GM08714 (cell line): ENCODE measurements around the gene TFCP2.

Experiments
- H3K4me3 ChIP-seq: fragments of 200-500 bp; sonication (Bioruptor generic); 2 replicates; pipeline ENCODE4 v1.5.1; 2014; ENCODE audit warnings: mild to moderate bottlenecking, low read length, inconsistent platforms
- ZNF274 ChIP-seq: IDR thresholded peaks from 2 replicates; pipeline ENCODE4 v1.6.1; 2012; ENCODE audit warnings: mild to moderate bottlenecking, low read depth, low read length

TFCP2 gene

DNA sequence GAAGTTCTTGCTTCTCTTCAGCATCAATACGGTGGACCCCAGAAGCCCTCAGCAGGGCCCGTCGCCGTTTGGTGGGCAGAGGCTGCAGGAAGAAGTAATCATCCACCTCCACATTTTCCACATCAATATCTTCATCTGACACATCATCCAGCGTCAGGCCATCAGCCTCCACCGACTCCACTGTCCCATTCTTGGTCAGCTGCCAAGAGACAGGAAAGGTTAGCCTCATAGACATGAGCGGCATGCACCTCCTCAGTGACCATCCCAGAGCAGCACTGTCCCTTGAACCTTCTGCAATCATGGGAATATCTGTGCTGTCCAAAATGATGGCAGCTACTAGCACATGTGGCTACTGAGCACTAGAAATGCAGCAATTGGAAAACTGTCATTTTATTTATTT is 105.2 kb downstream of the TFCP2 start:
- H3K4me3 ChIP-seq, result no peak overlapping the region
- no peak for TF ChIP-seq ZNF274

DNA sequence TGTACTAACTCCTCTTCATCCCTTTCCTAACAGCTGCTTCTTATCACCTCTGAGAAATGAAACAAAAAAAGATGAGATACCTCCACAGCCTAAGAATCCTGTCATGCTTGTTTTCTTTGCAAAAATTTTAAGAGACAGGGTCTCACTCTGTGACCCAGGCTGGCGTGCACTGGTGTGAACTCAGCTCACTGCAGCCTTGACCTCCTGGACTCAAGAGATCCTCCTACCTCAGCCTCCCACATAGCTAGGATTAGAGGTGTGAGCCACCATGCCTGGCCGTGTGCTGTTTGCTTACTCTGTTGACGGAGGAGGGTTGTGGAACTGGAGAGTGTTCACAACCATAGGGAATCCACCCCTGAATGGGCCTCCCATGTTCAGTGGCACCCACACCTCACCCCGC is 105.7 kb downstream of the TFCP2 start:
- H3K4me3 ChIP-seq, result no peak overlapping the region
- TF ChIP-seq ZNF274, result no peak

GRCh38 chr12:51065530-51065929 is 107.4 kb downstream of the TFCP2 start:
- no peak for TF ChIP-seq ZNF274
- H3K4me3 ChIP-seq, result no peak overlapping the region

DNA sequence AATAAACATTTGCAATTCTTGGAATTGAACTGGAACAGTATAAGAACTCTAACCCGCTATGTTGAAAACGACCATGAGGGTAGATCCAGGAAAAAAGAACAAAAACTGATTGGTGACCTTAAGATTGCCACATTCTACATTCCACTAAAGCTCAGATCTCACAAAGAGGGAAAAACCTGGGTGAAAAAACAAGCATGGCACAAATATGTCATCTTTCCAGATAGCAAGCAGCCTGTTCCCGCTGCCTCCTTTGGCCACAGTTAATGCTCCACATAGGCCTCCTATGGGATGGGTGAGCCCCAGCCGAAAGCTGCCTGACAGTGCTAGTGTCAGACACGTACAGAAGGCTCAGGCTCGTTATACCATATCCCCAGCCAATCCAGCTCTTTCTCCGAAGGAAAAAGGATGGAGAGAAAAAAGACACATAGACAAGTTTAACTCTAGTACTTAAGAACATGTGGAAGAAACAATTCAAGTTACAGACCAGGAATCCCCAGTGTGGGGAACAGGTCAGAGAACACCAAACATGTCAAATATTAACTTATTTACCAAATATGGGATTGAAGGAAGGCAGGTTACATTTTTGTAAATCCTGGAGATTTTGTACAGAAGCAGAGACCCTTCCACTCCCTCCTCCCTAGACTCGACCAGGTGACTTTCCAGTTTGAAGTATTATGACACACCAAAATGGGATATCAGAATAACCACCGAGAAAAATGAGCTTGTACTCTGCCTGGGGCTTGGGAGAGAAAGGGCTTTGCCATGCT is 110.1 kb downstream of the TFCP2 start:
- TF ChIP-seq ZNF274, result no peak
- no peak overlapping the region for H3K4me3 ChIP-seq

- no peak overlapping the region for H3K4me3 ChIP-seq
- no peak for TF ChIP-seq ZNF274
These were observed 113.8 kb downstream of the TFCP2 start for GRCh38 chr12:51059086-51059485.

DNA sequence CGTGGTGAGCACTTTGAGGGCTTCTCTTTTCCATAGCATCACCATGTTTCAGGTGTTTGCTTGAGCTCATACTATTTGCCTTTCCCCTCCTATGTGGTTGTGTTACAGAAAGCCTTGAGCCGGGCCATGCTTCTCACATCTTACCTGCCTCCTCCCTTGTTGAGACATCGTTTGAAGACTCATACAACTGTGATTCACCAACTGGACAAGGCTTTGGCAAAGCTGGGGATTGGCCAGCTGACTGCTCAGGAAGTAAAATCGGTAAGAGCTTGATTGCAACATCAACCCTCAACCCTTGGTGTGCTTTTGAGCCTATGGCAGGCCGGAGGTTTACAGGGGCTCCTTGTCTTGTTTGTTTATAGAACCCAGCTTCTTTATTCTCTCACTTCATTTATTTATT is 116.7 kb downstream of the TFCP2 start:
- H3K4me3 ChIP-seq, result no peak overlapping the region
- no peak for TF ChIP-seq ZNF274

DNA sequence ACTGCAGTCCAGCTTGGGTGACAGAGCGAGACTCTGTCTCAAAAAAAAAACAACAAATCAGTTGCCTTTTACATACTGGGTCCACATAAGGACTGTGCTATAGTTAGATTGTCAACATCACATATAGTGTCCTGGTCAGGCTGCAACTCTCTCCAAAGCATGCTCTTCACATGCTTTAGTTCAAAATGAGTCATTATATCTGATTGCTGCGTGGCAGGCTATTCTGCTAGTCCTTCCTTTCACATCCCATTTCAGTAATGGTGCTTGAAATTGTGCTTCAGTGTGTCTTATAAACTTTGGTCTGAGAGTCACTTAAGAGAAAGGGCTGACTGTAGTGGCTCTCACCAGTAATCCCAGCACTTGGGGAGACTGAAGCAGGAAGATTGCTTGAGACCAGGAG is 117.9 kb downstream of the TFCP2 start:
- TF ChIP-seq ZNF274, result no peak
- no peak overlapping the region for H3K4me3 ChIP-seq

GRCh38 chr12:51051787-51052186 is 121.1 kb downstream of the TFCP2 start:
- no peak for TF ChIP-seq ZNF274
- no peak overlapping the region for H3K4me3 ChIP-seq

DNA sequence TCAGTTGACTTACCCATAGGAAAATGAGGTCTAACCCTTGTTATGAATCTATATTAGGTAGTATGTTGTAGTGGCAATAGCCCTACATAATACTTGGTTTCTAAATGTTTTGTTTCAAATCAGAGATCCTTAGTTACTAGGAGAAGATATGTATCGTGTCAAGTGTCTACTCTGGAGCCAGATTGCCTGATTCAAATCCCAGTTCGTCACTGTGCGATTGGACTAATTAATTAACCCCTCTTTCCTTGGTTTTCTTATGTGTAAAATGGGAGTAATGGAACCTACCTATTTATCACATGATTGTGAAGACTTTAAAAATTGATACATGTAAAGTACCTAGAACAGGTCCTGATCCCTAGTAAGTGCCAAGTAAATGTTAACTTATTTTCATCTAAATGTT is 123.4 kb downstream of the TFCP2 start:
- H3K4me3 ChIP-seq, result peak overlapping the region; percentile 95; the same call in 1 of the 2 replicates
- no peak for TF ChIP-seq ZNF274

DNA sequence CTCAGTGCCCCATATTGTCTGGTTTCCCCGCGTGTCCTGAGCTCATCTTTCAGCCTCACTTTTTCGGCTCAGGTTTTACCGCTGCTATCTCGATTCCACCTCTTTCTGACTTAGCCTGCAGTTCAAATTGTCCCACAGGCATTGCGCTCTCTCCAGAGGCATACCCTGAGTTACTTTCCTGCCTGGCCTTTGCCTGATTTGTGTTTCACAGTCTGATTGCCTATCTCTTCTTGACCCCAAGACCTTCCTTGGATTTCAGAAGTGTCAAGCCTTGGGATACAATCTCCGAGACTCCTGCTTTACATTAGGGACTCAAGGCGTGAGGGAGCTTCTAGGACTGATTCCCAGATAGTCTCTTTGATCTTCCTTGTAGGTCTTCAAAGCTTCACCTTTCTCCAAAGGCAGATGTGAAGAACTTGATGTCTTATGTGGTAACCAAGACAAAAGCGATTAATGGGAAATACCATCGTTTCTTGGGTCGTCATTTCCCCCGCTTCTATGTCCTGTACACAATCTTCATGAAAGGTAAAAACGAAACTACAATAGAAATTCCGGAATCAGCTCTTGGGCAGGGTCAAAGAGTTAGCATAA is 124.2 kb downstream of the TFCP2 start:
- TF ChIP-seq ZNF274, result no peak
- peak overlapping the region; percentile 95 for H3K4me3 ChIP-seq

GRCh38 chr12:51047655-51048540 is 125.0 kb downstream of the TFCP2 start, which contains the start of gene LETMD1:
TSS of gene LETMD1 (plus strand) at chr12:51048327. CDS start at chr12:51048357, 30 bp downstream.
- peak within 1 kb of the TSS; percentile 95 for H3K4me3 ChIP-seq
- no peak for TF ChIP-seq ZNF274
